GM10248 (cell line): ENCODE results near the gene ANKAR.

Experiments
- CTCF ChIA-PET: fragments of 300-600 bp; sonication (Branson Sonifier 250); formaldehyde crosslinking; extraction: SDS; loops from one replicate; lab custom pipeline; 2021; ENCODE audit warnings: antibody characterized with exemption; lab: Yijun Ruan, JAX
- POLR2A ChIA-PET: fragments of 350-650 bp; sonication (Branson Sonifier 250); formaldehyde crosslinking; extraction: SDS; loops from one replicate; lab custom pipeline; 2020; ENCODE audit warnings: antibody characterized with exemption; lab: Yijun Ruan, JAX
- DNase-seq: peaks from one replicate; pipeline ENCODE4 v3.0.0; 2012; ENCODE audit errors: extremely low spot score
- TF ChIP-seq, protein P1 (sequence below): IDR thresholded peaks from 2 replicates; pipeline ENCODE4 v1.5.1; 2012; ENCODE audit warnings: mild to moderate bottlenecking, low read depth; ENCODE audit errors: extremely low read depth, missing control alignments, control extremely low read depth

Gene ANKAR

DNA sequence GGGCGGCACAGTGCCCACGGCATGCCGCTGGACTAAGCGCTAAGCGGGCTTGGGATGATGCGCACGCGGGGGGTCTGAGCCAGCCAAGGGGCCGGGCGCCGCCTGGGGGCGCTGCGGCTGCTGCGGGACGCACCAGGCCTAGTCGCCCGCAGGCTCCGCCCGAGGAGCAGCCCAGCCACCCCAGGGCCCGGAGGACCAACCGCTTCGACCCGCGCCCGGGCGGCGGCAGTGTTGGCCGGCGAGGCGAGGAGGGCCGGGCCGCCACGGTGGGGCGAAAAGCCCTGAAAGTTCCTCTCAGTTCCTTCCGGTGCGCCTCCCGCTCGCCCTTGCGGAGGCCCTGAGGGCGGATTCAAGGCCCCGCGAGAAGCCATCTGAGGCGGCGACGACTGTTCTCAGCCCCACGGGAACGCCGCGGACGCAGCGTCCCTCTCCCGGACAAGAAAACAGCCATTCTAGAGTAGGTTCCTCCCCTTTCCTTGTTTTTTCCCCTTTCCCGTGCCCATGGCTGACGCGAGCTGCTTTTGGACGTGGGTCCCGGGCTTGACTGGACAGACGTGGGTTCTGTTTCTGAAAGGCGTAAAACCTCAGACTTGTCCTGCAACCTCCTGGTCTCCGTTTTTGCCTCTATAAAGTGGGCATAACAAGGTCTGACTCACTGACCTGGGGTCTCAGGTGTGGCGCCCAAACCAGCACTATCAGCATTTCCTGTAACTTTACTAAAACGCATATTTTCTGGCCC is at the start of gene ANKAR:
TSS of gene ANKAR (plus strand) at position 297 of the 739 bp plus-strand sequence. CDS start 1,821 bp downstream, outside the sequence.
- peak; percentile 90 for DNase-seq
- POLR2A ChIA-PET: no interaction called here
- TF ChIP-seq, protein P1, sequence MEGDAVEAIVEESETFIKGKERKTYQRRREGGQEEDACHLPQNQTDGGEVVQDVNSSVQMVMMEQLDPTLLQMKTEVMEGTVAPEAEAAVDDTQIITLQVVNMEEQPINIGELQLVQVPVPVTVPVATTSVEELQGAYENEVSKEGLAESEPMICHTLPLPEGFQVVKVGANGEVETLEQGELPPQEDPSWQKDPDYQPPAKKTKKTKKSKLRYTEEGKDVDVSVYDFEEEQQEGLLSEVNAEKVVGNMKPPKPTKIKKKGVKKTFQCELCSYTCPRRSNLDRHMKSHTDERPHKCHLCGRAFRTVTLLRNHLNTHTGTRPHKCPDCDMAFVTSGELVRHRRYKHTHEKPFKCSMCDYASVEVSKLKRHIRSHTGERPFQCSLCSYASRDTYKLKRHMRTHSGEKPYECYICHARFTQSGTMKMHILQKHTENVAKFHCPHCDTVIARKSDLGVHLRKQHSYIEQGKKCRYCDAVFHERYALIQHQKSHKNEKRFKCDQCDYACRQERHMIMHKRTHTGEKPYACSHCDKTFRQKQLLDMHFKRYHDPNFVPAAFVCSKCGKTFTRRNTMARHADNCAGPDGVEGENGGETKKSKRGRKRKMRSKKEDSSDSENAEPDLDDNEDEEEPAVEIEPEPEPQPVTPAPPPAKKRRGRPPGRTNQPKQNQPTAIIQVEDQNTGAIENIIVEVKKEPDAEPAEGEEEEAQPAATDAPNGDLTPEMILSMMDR: peak; percentile 84
- CTCF ChIA-PET: interaction anchor here (0.9 to 9.5 kb wide), 10 partner anchors 10 to 396 kb away, joined by 3 to 129 read pairs (median 4); partner anchors contain the start of gene ASNSD1

DNA sequence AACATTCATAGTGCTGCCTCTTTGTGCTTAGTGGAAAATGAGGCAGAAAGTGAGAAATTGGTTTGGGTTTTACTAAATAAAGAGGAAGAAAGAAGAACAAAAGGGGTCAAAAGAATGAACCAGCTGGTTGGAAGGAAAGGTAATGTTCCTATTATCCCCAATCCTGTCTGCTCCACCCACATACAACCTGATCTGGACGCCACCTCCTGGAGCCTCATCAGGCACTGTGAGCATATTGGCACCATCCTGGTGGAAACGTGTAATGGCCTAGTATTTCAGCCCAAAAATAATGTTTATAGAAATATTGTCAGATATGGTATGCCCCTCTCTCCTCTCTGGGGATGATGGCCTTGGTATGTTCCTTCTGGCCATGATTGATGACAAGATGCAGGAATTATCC is 48.8 kb upstream of the ANKAR start:
- DNase-seq: no peak
- CTCF ChIA-PET: interaction anchor here (1.1 to 1.3 kb wide), 3 partner anchors 9 to 19 kb away, joined by 3 to 4 read pairs (median 4); no protein-coding TSS in a partner anchor
- TF ChIP-seq, protein P1: no peak
- POLR2A ChIA-PET: no interaction called here

- TF ChIP-seq, protein P1: no peak
- ChIA-PET CTCF (interaction anchor here (0.7 to 1.4 kb wide), 2 partner anchors 9 to 12 kb away, joined by 4 read pairs; no protein-coding TSS in a partner anchor), POLR2A (no interaction called here)
- no peak for DNase-seq
Observed at GRCh38 chr2:189627789-189628188, 46.7 kb upstream of the ANKAR start.

GRCh38 chr2:189628817-189629530 is 45.5 kb upstream of the ANKAR start:
- no peak for DNase-seq
- ChIA-PET CTCF (interaction anchor here (1.2 to 2.2 kb wide), 6 partner anchors 9 to 49 kb away, joined by 3 to 7 read pairs (median 5); partner anchors contain the start of gene SLC40A1), POLR2A (no interaction called here)
- TF ChIP-seq, protein P1: no peak

- ChIA-PET POLR2A (no interaction called here), CTCF (interaction anchor here (1.2 to 2.2 kb wide), 6 partner anchors 10 to 49 kb away, joined by 3 to 7 read pairs (median 5); partner anchors contain the start of gene SLC40A1)
- DNase-seq: no peak
- TF ChIP-seq, protein P1: no peak
Observed at GRCh38 chr2:189629531-189630453, 44.7 kb upstream of the ANKAR start.

DNA sequence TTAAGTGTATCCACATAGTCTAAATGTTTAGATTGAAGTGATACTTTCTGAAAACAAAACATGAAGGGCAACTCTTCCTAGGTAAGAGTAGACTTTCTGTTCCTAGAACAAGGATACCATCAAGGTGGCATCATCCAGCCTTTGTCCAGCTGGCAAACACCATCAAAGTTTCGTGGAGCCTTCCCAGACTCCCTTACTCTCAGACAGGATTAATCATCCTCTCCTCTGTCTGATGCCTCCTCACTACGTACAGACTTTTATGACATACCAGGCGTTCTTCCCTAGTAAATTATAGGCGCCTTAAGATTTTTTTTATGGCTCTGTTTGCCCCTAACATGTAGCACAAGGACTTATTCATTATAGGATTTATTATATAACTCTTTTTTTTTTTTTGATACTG is 42.6 kb upstream of the ANKAR start:
- no peak for DNase-seq
- TF ChIP-seq, protein P1: no peak
- POLR2A ChIA-PET: no interaction called here
- CTCF ChIA-PET: interaction anchor here (1.2 kb wide), 1 partner anchor 10 kb away, joined by 3 read pairs; no protein-coding TSS in a partner anchor
